ENCODE results near the gene ERFE.

ERFE gene

GRCh38 chr2:238126775-238127164 is 32.0 kb upstream of the ERFE start:
- DNase-seq = no peak

- no peak for DNase-seq
Measured at GRCh38 chr2:238127165-238128060, 31.4 kb upstream of the ERFE start.

- DNase-seq = no peak
Measured at GRCh38 chr2:238128061-238128440, 30.7 kb upstream of the ERFE start.

DNA sequence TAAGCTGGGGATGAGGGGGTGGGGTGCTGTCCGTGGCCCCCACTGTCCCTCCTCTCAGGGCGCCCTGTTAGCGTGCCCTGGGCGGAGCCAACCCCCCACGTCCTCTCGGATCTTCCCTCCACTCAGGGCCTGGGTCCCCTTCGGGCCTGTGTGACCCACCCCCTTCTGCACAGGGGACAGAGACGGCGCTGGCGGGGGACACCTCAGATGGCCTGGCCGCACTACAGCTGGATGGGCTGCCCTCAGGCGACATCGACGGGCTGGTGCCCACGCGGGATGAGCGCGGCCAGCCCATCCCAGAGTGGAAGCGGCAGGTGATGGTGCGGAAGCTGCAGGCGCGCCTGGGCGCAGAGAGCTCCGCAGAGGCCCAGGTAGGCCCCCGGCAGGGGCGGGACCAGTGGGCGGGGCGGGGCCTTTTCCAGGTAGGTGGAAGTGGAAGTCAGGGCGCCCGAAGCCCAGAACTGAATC is 30.2 kb upstream of the ERFE start:
- no peak for DNase-seq

- DNase-seq = no peak
Measured at GRCh38 chr2:238129166-238130010, 29.4 kb upstream of the ERFE start.

DNA sequence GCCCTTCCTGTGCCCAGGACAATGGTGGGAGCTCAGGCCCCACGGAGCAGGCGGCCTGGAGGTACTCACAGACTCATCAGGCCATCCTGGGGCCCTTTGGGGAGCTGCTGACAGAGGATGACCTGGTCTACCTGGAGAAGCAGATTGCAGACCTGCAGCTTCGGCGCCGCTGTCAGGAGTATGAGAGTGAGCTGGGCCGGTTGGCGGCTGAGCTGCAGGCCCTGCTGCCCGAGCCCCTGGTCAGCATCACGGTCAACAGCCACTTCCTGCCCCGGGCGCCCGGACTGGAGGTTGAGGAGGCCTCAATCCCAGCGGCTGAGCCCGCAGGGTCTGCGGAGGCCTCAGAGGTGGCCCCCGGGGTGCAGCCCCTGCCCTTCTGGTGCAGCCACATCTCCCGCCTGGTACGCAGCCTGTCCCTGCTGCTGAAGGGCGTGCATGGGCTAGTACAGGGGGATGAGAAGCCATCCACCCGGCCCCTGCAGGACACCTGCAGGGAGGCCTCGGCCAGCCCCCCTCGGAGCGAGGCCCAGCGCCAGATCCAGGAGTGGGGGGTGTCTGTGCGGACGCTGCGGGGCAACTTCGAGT is 28.6 kb upstream of the ERFE start:
- DNase-seq = no peak

- DNase-seq = no peak
Measured at GRCh38 chr2:238130696-238131628, 27.8 kb upstream of the ERFE start.

- DNase-seq = no peak
Measured at GRCh38 chr2:238131761-238132462, 26.9 kb upstream of the ERFE start.

DNA sequence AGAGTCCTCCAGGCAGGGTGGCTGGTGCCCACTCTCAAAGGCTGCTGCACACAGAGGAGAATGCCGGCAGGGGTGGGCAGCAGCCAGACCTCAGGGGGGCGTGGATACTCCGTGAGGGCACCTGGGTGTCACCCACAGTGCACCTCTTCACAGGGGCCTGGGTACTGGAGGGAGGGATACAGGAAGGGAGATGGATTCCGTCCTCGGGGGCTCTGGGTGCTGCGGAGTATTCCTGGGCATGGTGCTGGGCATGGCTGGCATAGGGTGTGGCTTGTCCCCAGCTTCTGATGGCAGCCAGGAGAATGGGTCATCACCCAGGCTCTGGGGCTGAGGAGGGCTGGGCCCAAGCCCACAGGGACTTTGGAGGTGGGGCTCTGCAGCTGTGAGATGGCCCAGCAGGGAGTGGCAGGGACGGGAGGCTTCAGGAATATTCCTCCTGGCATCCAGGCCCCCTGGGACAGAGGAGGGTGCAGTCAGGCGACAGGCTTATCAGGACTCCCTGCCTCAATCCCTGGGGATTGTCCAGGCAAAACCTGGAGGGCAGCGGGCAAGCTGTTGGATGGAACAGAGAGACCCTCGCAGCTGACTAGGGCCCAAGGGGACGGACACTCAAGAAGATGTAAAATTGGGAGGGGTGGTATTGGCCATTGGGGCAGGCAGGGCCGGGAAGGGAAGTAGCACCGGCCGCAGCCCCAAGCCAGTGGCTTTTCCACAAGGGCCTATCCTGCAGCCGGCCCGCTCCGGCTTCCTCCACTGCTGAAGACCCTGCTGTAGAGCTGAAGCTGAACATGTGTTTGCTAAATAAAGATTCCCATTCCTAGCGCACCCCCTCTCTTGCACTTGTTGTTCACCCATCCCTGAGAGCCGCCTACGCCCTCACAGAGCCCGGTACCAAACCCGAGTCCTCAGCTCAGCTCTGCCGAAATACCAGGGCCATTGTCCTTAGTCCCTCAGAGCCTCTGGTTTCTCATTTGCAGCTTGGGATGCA is 26.0 kb upstream of the ERFE start:
- DNase-seq = no peak

- no peak for DNase-seq
Measured at GRCh38 chr2:238133499-238134392, 25.0 kb upstream of the ERFE start.

DNA sequence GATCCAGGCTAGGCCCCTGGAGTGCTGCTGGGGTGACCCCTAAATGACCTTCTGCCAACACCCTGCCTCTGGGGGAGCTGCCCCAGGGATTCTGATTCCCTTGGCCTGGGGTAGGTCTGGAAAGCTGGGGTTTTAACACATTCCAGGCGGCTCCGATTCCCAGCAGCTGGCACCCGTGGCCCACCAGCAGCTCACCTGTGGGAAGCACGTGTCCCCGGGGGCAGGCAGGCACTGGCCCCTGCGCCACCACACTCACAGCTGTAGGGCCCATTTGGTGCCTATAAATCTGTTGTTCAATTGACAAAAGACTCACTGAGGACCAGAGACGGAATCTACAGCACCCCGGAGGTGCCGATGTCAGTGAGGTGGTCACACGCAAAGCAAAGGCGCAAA is 24.4 kb upstream of the ERFE start:
- DNase-seq = no peak

DNA sequence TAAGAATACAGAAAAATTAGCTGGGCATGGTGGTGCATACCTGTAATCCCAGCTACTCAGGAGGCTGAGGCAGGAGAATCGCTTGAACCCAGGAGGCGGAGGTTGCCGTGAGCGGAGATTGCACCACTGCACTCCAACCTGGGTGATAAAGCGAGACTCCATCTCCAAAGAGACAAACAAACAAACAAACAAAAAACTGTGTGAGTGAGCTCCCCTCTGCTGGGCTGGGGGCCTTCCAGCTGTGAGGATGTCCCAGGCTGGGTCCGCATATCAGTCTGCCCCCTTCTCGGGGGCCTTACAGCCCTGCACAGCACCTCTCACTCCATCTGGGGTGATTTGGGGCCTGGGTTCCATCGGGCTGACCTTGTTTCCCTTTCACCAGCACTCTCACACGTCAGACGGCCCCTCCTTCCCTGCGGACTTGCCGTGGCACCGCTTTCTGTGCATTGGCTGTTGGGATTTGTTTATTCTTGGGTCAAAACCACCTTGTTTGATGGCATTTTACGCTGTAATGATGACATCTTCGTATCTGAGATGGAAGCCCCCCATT is 23.1 kb upstream of the ERFE start:
- DNase-seq = no peak

DNA sequence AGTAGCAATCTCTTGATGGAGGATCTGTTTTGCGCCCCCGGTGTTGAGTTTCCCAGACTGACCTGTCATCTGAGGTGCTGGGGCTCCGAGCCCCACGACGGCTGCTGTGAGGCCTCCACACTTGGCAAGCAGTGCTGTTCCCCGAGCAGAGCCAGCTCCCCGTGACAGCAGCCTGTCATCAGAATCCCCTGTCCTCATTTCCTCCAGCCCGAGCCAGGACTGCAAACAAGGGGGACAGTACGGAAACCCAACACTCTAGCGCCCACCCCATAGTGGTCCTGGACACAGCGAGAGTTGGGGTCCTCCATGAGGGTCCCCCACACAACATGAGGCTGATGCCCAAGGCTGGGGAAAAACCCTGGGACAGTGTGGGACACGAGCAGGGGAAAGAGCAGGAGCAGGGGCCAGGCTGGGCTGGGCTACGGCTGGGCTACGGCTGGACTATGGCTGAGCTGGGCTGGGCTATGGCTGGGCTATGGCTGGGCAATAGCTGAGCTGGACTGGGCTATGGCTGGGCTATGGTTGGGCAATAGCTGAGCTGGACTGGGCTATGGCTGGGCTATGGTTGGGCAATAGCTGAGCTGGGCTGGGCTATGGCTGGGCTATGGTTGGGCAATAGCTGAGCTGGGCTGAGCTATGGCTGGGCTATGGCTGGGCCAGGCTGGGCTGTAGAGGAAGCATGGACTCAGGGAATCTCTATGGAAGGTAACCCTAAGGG is 21.8 kb upstream of the ERFE start:
- no peak for DNase-seq

GRCh38 chr2:238137885-238138284 is 20.9 kb upstream of the ERFE start:
- no peak for DNase-seq

GRCh38 chr2:238138331-238139195 is 20.2 kb upstream of the ERFE start, which contains the start of gene KLHL30:
TSS of gene KLHL30 (plus strand) at chr2:238138668. CDS start at chr2:238140755, 2,087 bp downstream.
- DNase-seq = no peak

DNA sequence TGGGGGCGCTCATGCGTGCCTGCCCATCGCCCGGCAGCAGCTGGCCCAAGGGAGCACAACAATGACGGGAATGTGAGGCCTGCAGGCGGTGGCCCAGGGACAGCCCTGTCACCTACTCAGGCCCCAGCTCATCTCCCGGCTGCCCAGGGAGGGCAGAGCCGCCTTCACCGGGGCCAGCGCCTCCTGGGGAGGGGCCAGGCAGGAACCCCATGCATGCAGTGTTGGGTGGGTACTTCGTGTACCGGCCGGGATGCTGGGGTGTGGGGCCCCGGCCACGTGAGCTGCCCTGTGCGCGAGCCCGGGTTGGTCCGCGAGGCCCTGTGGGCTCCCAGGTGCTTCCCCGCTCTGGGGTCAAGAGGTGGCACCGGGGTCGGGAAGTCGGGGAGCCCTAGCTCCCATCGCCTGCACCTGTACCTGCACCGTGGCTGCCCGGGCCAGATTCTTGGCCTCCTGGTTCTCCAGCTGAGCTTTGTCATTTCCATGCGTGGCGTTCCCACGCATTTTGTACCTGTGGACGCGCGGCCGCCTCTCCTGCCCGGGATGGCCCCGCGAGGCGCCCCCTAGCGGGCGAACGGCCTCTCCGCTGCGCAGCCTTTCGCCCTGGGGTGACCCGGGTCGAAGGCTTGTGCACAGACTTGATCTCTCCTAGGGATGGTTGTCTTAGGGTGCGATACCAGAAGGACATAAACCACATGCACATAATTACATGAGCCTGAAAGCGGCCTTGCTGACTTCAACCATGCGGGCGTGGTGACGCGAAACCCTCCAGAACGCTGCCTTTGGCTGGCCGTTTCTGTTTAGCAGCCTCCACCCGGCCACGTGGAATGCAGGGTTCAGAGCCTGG is 19.4 kb upstream of the ERFE start:
- no peak for DNase-seq
